Stimulated activated naive CD4-positive, alpha-beta T cell treated with Interleukin-2 at 50 U/mL for 16 hours (primary cell): ENCODE measurements around the gene PRKCE.
"Not testable (repeated sequence)": the region's sequence is repeated elsewhere in the genome, so short reads cannot be mapped to it uniquely, and the experiment has no call there.

Experiments
- DNase-seq: peaks from one replicate; lab custom pipeline; 2025; lab: John Stamatoyannopoulos, UW

PRKCE gene

GRCh38 chr2:45909677-45910191 lies 258.3 kb downstream of the PRKCE start:
- DNase-seq = no peak

GRCh38 chr2:45910473-45911060 lies 259.1 kb downstream of the PRKCE start:
- no peak for DNase-seq

GRCh38 chr2:45911538-45911937 lies 260.1 kb downstream of the PRKCE start:
- DNase-seq = no peak

- no peak for DNase-seq
Observed at GRCh38 chr2:45912109-45912508, 260.6 kb downstream of the PRKCE start.

GRCh38 chr2:45913539-45913938 lies 262.1 kb downstream of the PRKCE start:
- no peak for DNase-seq

- no peak for DNase-seq
Observed at GRCh38 chr2:45915523-45915922, 264.0 kb downstream of the PRKCE start.

GRCh38 chr2:45917561-45918176 lies 266.2 kb downstream of the PRKCE start:
- not testable (repeated sequence) for DNase-seq

- DNase-seq = no peak
Observed at GRCh38 chr2:45918463-45919159, 267.1 kb downstream of the PRKCE start.

GRCh38 chr2:45919160-45919650 lies 267.7 kb downstream of the PRKCE start:
- no peak for DNase-seq

- DNase-seq = no peak
Observed at GRCh38 chr2:45919711-45920111, 268.2 kb downstream of the PRKCE start.

GRCh38 chr2:45921921-45922320 lies 270.4 kb downstream of the PRKCE start:
- DNase-seq = no peak

GRCh38 chr2:45922577-45922988 lies 271.1 kb downstream of the PRKCE start:
- no peak for DNase-seq

GRCh38 chr2:45923701-45924100 lies 272.2 kb downstream of the PRKCE start:
- DNase-seq = no peak

GRCh38 chr2:45925026-45925425 lies 273.6 kb downstream of the PRKCE start:
- no peak for DNase-seq

- no peak for DNase-seq
Observed at GRCh38 chr2:45925636-45926366, 274.3 kb downstream of the PRKCE start.

GRCh38 chr2:45928946-45929345 lies 277.5 kb downstream of the PRKCE start:
- no peak for DNase-seq

- DNase-seq = no peak
Observed at GRCh38 chr2:45929674-45930395, 278.4 kb downstream of the PRKCE start.

GRCh38 chr2:45930396-45930792 lies 278.9 kb downstream of the PRKCE start:
- DNase-seq = no peak

GRCh38 chr2:45932278-45932975 lies 281.0 kb downstream of the PRKCE start:
- DNase-seq = no peak

- DNase-seq = peak; percentile 1
Observed at GRCh38 chr2:45935791-45936622, 284.5 kb downstream of the PRKCE start.
